Dermis lymphatic vessel endothelial cell (primary cell): ENCODE data around the gene OVCH2. TPM values are rescaled to one million over a fixed set of nuclear protein-coding genes. Genes with fewer than 3 reads are reported as not detected.

Source experiments
- total RNA-seq: library from RNA; depleted of rRNA; stranded (reverse); fragments of >200 nt; gene quantifications from 2 replicates; pipeline ENCODE4 v1.2.1, GENCODE V29; 2014

OVCH2 gene, protein sequence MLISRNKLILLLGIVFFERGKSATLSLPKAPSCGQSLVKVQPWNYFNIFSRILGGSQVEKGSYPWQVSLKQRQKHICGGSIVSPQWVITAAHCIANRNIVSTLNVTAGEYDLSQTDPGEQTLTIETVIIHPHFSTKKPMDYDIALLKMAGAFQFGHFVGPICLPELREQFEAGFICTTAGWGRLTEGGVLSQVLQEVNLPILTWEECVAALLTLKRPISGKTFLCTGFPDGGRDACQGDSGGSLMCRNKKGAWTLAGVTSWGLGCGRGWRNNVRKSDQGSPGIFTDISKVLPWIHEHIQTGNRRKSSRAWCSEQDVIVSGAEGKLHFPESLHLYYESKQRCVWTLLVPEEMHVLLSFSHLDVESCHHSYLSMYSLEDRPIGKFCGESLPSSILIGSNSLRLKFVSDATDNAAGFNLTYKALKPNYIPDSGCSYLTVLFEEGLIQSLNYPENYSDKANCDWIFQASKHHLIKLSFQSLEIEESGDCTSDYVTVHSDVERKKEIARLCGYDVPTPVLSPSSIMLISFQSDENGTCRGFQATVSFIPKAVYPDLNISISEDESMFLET
- not detected in 2 replicates for total RNA-seq

DNA sequence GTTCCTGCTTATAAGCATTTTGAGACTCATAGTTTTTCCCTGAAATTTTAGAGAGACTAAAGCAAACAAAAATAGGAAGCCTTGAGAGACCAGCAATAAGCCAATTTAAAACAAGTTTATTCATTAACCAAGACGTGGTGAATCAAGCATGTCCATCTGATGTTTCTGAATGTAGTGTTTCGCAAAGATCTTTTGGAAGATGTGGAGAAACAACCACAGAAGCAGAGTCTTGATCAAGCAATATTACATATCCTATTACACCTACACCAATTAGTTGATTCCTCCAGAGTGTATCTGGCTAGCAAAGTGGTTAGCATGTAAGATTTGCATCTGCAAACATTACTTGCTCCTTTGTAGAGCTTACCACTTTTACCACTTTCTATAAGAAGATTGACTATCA, at the start of gene OVCH2:
Gene OVCH2 (minus strand): TSS at position 101 of the 400 bp plus-strand sequence. CDS start 83 bp downstream, at position 18.

DNA sequence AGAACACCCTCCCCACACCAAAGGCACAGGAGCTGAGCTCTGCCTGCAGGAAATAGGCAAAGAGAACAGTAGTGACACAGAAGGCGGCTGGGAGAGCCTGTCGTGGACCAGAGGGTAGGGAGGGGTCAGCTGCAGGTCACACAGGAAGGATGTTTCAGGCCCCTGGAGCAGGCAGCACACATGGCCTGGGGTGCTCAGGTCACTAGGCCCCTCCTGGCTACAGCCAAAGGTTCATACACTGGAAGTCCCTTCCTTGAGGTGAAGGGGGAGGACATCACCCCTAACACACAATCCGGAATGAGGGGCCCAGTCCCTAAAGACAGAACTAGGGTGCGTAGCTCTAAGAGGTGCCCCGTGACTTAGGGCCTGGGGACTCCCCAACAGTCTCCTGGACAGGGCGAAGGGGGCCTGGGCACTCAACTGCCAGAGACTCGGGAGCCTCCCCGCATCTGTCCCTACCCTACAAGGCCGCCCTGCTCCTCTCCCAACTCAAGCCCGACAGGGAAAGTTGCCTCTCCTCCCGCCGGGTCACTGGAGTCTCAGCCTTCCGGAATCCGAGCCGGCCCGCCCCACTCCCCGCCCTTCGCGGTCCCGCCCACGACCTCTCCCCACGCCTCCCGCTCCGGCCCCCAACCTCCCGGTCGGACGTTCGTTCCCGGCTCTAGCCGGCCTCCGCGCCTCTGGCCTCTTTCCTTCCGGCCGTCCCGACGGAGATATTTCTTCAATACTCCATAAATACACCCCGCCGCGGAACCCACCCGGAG, 33.1 kb downstream of the OVCH2 start, which contains the start of gene CYB5R2:
Gene CYB5R2 (minus strand): TSS at position 541 of the 764 bp plus-strand sequence. CDS start 675 bp downstream, outside the sequence.

Other genes with a start within 250 kb of the OVCH2 start
- 0.09 TPM in 1 of 2 replicates, not detected in the other for gene OLFML1, start 221.0 kb downstream of the OVCH2 start, total RNA-seq
- gene PPFIBP2, start 192.5 kb downstream of the OVCH2 start, total RNA-seq: 1.5 and 2.3 TPM in 2 replicates
- gene CYB5R2, start 33.0 kb downstream of the OVCH2 start, total RNA-seq: 0.26 and 0.33 TPM in 2 replicates
- gene OR5P2, start 90.5 kb upstream of the OVCH2 start, total RNA-seq: not detected in 2 replicates
- not detected in 2 replicates for gene OR5P3, start 124.4 kb upstream of the OVCH2 start, total RNA-seq
- gene OR10A6, start 224.8 kb upstream of the OVCH2 start, total RNA-seq: not detected in 2 replicates
- gene OR10A3, start 235.2 kb upstream of the OVCH2 start, total RNA-seq: not detected in 2 replicates